ENCODE measurements around the gene SLC6A1.

DNA sequence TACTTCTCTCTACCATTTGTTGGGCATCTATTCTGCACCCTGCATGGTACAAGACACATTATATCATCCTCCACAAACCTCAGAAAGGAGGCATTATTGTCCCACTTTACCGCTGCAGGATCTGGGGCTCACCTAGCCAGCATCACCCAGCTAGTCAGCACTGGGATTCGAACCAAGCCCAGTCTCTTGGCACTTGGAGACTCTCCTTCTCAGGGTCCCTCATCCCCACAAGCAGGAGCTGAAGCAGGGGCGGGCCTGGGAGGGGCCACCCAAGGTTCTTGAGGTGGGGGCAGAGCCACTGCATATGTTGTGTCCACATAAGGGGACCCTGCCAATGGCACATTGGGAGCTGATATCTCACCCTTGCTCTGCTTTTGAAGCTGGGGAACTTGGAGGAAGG, 41.3 kb downstream of the SLC6A1 start:
- TF ChIP-seq, protein P1, sequence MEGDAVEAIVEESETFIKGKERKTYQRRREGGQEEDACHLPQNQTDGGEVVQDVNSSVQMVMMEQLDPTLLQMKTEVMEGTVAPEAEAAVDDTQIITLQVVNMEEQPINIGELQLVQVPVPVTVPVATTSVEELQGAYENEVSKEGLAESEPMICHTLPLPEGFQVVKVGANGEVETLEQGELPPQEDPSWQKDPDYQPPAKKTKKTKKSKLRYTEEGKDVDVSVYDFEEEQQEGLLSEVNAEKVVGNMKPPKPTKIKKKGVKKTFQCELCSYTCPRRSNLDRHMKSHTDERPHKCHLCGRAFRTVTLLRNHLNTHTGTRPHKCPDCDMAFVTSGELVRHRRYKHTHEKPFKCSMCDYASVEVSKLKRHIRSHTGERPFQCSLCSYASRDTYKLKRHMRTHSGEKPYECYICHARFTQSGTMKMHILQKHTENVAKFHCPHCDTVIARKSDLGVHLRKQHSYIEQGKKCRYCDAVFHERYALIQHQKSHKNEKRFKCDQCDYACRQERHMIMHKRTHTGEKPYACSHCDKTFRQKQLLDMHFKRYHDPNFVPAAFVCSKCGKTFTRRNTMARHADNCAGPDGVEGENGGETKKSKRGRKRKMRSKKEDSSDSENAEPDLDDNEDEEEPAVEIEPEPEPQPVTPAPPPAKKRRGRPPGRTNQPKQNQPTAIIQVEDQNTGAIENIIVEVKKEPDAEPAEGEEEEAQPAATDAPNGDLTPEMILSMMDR (IDR thresholded peaks at IDR 0.05), result no peak
- TF ChIP-seq POLR2A (IDR thresholded peaks at IDR 0.05), result no peak

All from heart left ventricle (tissue), 13 donors.